ENCODE results near the gene NFIA. TPM values are rescaled to one million over a fixed set of nuclear protein-coding genes. Genes with fewer than 3 reads are reported as not detected.

Gene NFIA
- polyA plus RNA-seq, 1 donor (not counting 4 experiments of a cell fraction or from before 2014, with no cell fraction given), result 14.7 TPM

DNA sequence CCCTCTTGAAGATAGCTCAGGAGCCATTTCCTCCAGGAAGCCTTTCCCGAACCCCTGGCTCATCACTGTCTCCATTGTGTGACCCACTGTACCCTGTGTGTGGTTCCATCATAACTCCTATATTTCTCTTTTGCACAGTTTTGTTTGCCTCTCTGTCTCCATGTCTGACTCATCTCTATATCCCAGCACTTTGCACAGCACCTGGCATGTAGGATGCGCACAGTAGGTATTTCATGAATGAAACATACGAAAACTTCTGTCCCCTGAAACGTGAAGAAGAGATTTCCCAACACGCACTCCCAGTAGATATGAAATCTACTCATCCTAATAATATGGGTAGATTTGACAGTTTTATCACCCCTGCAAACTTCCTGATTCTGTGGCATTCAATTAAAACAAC lies 275.2 kb downstream of the NFIA start:
- Histone ChIP-seq H3K4me1 (ENCODE audit: control insufficient read depth, extremely low read depth, insufficient read depth, low read length) (peaks cover 9% of the 10 kb centered on the region), H4K20me1 (ENCODE audit: control insufficient read depth, extremely low read depth, insufficient read depth, low read length) (no peaks in the 10 kb centered on the region), H3K9ac (ENCODE audit: control insufficient read depth, extremely low read depth, insufficient read depth, low read length) (no peak overlapping the region), H3K4me3 (ENCODE audit: control insufficient read depth in 2 of 3, extremely low read depth in 1 of 3, insufficient read depth in 2 of 3, low read depth in 1 of 3, low read length in 3 of 3) (no peak overlapping the region), H3K36me3 (ENCODE audit: control insufficient read depth in 2 of 2, extremely low read depth in 1 of 2, insufficient read depth in 2 of 2, low read length in 2 of 2) (peaks cover 3 to 9% of the 10 kb centered on the region in 2 experiments), H3K4me2 (ENCODE audit: control insufficient read depth, extremely low read depth, insufficient read depth, low read depth, low read length) (no peak overlapping the region), H3K27me3 (ENCODE audit: control insufficient read depth, extremely low read depth, insufficient read depth, low read length) (no peaks in the 10 kb centered on the region), H3K9me3 (ENCODE audit: control insufficient read depth, low read depth, low read length) (no peaks in the 10 kb centered on the region), H3K27ac (ENCODE audit: control insufficient read depth, insufficient read depth, low read length) (no peak overlapping the region), H3K9me1 (ENCODE audit: control insufficient read depth, extremely low read depth, insufficient read depth, low read length) (no peaks in the 10 kb centered on the region), H2AFZ (ENCODE audit: control insufficient read depth, low read length) (no peak overlapping the region), H3K79me2 (ENCODE audit: control insufficient read depth, insufficient read depth, low read length) (no peaks in the 10 kb centered on the region)
- no peak for DNase-seq (ENCODE audit: low read depth, low spot score)
- TF ChIP-seq, protein P1, sequence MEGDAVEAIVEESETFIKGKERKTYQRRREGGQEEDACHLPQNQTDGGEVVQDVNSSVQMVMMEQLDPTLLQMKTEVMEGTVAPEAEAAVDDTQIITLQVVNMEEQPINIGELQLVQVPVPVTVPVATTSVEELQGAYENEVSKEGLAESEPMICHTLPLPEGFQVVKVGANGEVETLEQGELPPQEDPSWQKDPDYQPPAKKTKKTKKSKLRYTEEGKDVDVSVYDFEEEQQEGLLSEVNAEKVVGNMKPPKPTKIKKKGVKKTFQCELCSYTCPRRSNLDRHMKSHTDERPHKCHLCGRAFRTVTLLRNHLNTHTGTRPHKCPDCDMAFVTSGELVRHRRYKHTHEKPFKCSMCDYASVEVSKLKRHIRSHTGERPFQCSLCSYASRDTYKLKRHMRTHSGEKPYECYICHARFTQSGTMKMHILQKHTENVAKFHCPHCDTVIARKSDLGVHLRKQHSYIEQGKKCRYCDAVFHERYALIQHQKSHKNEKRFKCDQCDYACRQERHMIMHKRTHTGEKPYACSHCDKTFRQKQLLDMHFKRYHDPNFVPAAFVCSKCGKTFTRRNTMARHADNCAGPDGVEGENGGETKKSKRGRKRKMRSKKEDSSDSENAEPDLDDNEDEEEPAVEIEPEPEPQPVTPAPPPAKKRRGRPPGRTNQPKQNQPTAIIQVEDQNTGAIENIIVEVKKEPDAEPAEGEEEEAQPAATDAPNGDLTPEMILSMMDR (optimal IDR thresholded peaks at IDR 0.05 in 1 of 3, IDR thresholded peaks at IDR 0.05 in 1 of 3, conservative IDR thresholded peaks at IDR 0.05 in 1 of 3; ENCODE audit: extremely low read depth in 1 of 3, insufficient read depth in 2 of 3, low read length in 3 of 3), result no peak
- TF ChIP-seq EZH2 (IDR thresholded peaks at IDR 0.05; ENCODE audit: low read length), result no peak
- FAIRE-seq, result no peak
- dilution Hi-C loops (cut with MboI; ENCODE audit: extremely low pct_ligation_motif_present, low sequenced_read_pairs), result no loop called here

DNA sequence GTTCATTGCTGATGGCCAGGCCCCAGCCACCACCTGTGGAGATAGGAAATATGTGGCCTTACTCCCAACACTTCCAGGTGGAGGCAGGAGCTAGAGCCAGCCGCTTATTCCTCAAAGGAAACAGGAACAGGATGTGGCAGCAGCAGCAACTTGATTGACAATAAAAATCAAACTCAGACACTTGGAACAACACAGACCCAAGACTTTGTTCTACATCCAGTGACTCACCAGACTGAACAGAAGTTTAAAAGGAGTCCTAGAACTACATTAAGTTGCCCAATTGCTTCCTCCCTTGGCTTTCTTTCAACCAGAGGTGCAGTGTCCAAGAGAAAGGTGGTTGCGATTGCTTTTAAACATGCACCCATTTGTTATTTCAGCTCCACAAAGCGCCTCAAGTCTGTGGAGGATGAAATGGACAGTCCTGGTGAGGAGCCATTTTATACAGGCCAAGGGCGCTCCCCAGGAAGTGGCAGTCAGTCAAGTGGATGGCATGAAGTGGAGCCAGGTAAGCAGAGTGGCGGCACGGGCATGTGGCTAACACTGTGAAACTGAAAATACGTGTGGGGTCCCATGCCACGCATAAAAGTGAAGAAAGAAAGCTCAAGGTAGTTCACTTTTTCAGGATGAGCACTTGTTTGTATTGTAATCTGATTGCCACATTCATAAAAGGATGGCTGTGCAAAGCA lies 276.6 kb downstream of the NFIA start:
- H4K20me1 ChIP-seq (ENCODE audit: control insufficient read depth, extremely low read depth, insufficient read depth, low read length), result no peaks in the 10 kb centered on the region
- no peak overlapping the region for H3K4me2 ChIP-seq (ENCODE audit: control insufficient read depth, extremely low read depth, insufficient read depth, low read depth, low read length)
- no peak overlapping the region for H3K9ac ChIP-seq (ENCODE audit: control insufficient read depth, extremely low read depth, insufficient read depth, low read length)
- no peak overlapping the region for H3K4me3 ChIP-seq (ENCODE audit: control insufficient read depth in 2 of 3, extremely low read depth in 1 of 3, insufficient read depth in 2 of 3, low read depth in 1 of 3, low read length in 3 of 3)
- dilution Hi-C loops (cut with MboI; ENCODE audit: extremely low pct_ligation_motif_present, low sequenced_read_pairs), result no loop called here
- H3K27ac ChIP-seq (ENCODE audit: control insufficient read depth, insufficient read depth, low read length), result no peak overlapping the region
- peaks cover 3% of the 10 kb centered on the region in 2 experiments for H3K36me3 ChIP-seq (ENCODE audit: control insufficient read depth in 2 of 2, extremely low read depth in 1 of 2, insufficient read depth in 2 of 2, low read length in 2 of 2)
- H3K27me3 ChIP-seq (ENCODE audit: control insufficient read depth, extremely low read depth, insufficient read depth, low read length), result no peaks in the 10 kb centered on the region
- no peak for FAIRE-seq
- peaks cover 4% of the 10 kb centered on the region for H3K4me1 ChIP-seq (ENCODE audit: control insufficient read depth, extremely low read depth, insufficient read depth, low read length)
- H2AFZ ChIP-seq (ENCODE audit: control insufficient read depth, low read length), result no peak overlapping the region
- no peaks in the 10 kb centered on the region for H3K79me2 ChIP-seq (ENCODE audit: control insufficient read depth, insufficient read depth, low read length)
- H3K9me3 ChIP-seq (ENCODE audit: control insufficient read depth, low read depth, low read length), result no peaks in the 10 kb centered on the region
- TF ChIP-seq, protein P1 (optimal IDR thresholded peaks at IDR 0.05 in 1 of 3, IDR thresholded peaks at IDR 0.05 in 1 of 3, conservative IDR thresholded peaks at IDR 0.05 in 1 of 3; ENCODE audit: extremely low read depth in 1 of 3, insufficient read depth in 2 of 3, low read length in 3 of 3), result no peak
- no peak for TF ChIP-seq EZH2 (IDR thresholded peaks at IDR 0.05; ENCODE audit: low read length)
- no peak for DNase-seq (ENCODE audit: low read depth, low spot score)
- no peaks in the 10 kb centered on the region for H3K9me1 ChIP-seq (ENCODE audit: control insufficient read depth, extremely low read depth, insufficient read depth, low read length)
